Subcutaneous abdominal adipose tissue (tissue), 5 donors: Measurements from ENCODE around the gene ARID1A.
"Not testable (repeated sequence)": the region's sequence is repeated elsewhere in the genome, so short reads cannot be mapped to it uniquely, and the experiment has no call there.

Experiments used
- H3K27ac ChIP-seq: one replicate; pipeline ENCODE4 v1.7.0; 2013; ENCODE audit warnings: low read depth, mild to moderate bottlenecking, inconsistent platforms, low read length, moderate library complexity
- H3K27me3 ChIP-seq, 5 donors: one replicate each; pipeline ENCODE4 v1.7.0; 2013; ENCODE audit warnings: low read length in 5 of 5, inconsistent platforms in 1 of 5; ENCODE audit not compliant: control insufficient read depth in 5 of 5, insufficient read depth in 4 of 5
- H3K36me3 ChIP-seq, 5 donors: one replicate each; pipeline ENCODE4 v1.7.0; 2013; ENCODE audit warnings: low read length in 5 of 5; ENCODE audit not compliant: control insufficient read depth in 5 of 5, insufficient read depth in 5 of 5
- H3K4me1 ChIP-seq, 5 donors: one replicate each; pipeline ENCODE4 v1.7.0; 2013; ENCODE audit warnings: low read length in 5 of 5, mild to moderate bottlenecking in 3 of 5, moderate library complexity in 1 of 5; ENCODE audit not compliant: control insufficient read depth in 5 of 5, insufficient read depth in 5 of 5
- H3K4me3 ChIP-seq, 5 donors: one replicate each; pipeline ENCODE4 v1.7.0; 2013; ENCODE audit warnings: low read length in 5 of 5, low read depth in 1 of 5
- H3K9ac ChIP-seq, 5 donors: one replicate each; pipeline ENCODE4 v1.7.0; 2013; ENCODE audit warnings: low read length in 5 of 5, mild to moderate bottlenecking in 4 of 5, moderate library complexity in 3 of 5
- H3K9me3 ChIP-seq, 5 donors: one replicate each; pipeline ENCODE4 v1.7.0; 2013; ENCODE audit warnings: low read length in 5 of 5; ENCODE audit not compliant: control insufficient read depth in 5 of 5
- donor health status: healthy.
- donor health status: healthy.
- donor health status: healthy.
- donor health status: healthy.
- donor health status: healthy.

Gene ARID1A

DNA sequence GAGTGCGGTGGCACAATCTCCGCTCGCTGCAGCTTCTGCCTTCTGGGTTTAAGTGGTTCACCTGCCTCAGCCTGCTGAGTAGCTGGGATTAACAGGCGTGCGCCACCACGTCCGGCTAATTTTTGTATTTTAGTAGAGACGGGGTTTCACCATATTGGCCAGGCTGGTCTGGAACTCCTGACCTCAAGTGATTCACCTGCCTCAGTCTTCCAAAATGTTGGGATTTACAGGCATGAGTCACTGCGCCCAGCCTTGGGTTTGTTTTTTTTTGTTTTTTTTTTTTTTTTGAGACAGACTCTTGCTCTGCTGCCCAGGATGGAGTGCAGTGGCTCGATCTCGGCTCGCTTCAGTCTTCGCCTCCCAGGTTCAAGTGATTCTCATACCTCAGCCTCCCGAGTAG is 30.1 kb downstream of the ARID1A start:
- H3K4me3 ChIP-seq, H3K9me3 ChIP-seq, H3K27ac ChIP-seq, H3K27me3 ChIP-seq, H3K9ac ChIP-seq: not testable (repeated sequence)
- Histone ChIP-seq H3K4me1 (peaks cover 14 to 55% (median 48%) of the 10 kb centered on the region in 5 donors), H3K36me3 (peaks cover 6 to 14% (median 10%) of the 10 kb centered on the region in 5 donors)

DNA sequence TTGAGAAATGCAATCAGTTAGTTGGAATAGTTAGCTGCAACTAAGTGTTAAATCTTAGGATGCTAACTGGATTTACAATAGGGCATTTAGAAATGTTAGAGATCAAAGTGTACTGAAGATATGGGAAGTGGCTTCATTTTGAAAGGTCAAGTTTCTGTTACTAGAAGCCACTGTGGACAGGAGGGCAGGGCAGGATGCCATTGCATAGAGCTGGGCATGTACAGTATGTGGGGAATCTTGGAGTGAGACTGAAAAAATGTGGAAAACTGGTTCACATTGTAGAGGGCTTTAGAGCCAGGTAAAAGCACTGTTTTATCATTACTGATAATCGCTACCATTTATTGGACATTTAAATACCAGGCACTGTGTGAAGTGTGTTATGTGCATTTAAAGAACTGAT is 31.0 kb downstream of the ARID1A start:
- H3K9ac ChIP-seq = no peak overlapping the region
- no peak overlapping the region for H3K27ac ChIP-seq
- H3K9me3 ChIP-seq = no peaks in the 10 kb centered on the region
- peaks cover 14 to 53% (median 48%) of the 10 kb centered on the region in 5 donors for H3K4me1 ChIP-seq
- H3K4me3 ChIP-seq = no peak overlapping the region
- no peaks in the 10 kb centered on the region for H3K27me3 ChIP-seq
- peaks cover 9 to 22% (median 18%) of the 10 kb centered on the region in 5 donors for H3K36me3 ChIP-seq

DNA sequence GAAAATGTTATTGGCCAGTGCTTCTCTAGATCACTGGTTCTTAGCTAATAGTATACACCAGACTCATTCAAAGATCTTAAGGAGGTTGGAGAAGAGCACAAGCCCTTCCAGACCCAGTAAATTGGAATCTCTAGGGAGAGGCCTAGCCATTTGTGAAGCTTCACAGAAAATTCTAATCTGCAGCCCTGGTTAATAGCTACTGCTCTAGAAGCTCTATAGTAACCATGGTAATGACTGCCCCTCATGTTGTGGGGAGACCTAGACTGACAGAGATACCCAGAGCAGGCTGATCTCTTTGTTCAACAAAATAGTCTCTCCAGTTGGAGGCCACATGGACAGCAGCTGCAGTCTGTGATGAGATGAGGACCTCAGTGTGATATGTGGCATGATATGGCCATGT is 31.7 kb downstream of the ARID1A start:
- Histone ChIP-seq H3K36me3 (peaks cover 16 to 29% (median 25%) of the 10 kb centered on the region in 5 donors), H3K9ac (no peak overlapping the region), H3K27ac (no peak overlapping the region), H3K27me3 (no peaks in the 10 kb centered on the region), H3K4me1 (peaks cover 14 to 47% (median 41%) of the 10 kb centered on the region in 5 donors), H3K9me3 (no peaks in the 10 kb centered on the region), H3K4me3 (no peak overlapping the region)

DNA sequence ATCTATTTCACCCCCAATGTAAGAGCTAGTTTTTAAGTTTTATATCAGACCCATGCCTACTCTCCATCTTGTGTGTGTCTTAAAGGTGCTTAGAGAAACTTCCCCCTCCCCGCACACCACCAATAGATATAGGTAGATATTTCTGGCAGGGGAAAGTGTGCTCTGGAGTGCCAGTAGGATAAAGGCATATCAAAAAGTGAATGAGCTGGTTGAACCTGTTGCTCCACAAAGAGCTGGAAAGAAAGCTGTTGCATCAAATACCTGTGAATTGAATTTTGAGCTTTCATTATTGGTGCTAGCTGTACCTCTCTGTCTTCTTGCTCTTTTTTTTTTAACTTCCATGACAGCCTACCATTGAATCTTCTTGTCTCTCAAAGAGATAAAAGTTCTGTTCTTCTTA is 32.8 kb downstream of the ARID1A start:
- no peaks in the 10 kb centered on the region for H3K27me3 ChIP-seq
- H3K4me1 ChIP-seq = peaks cover 8 to 36% (median 30%) of the 10 kb centered on the region in 5 donors
- H3K36me3 ChIP-seq = peaks cover 28 to 41% (median 37%) of the 10 kb centered on the region in 5 donors
- H3K9ac ChIP-seq = no peak overlapping the region
- no peak overlapping the region for H3K4me3 ChIP-seq
- H3K9me3 ChIP-seq = no peaks in the 10 kb centered on the region
- no peak overlapping the region for H3K27ac ChIP-seq

DNA sequence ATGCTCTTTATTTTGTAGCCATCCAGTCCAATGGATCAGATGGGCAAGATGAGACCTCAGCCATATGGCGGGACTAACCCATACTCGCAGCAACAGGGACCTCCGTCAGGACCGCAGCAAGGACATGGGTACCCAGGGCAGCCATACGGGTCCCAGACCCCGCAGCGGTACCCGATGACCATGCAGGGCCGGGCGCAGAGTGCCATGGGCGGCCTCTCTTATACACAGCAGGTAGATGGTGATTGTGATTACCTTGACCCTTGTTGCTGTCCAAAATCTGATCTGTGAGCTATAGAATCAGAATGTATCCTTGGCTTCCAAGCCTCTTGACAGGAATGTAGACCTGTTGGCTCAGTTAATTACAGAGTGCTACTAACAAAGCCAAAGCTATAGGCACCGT is 33.8 kb downstream of the ARID1A start:
- peaks cover 34 to 51% (median 47%) of the 10 kb centered on the region in 5 donors for H3K36me3 ChIP-seq
- peaks cover 8 to 34% (median 28%) of the 10 kb centered on the region in 5 donors for H3K4me1 ChIP-seq
- no peaks in the 10 kb centered on the region for H3K9me3 ChIP-seq
- no peak overlapping the region for H3K9ac ChIP-seq
- no peak overlapping the region for H3K27ac ChIP-seq
- no peak overlapping the region for H3K4me3 ChIP-seq
- no peaks in the 10 kb centered on the region for H3K27me3 ChIP-seq

DNA sequence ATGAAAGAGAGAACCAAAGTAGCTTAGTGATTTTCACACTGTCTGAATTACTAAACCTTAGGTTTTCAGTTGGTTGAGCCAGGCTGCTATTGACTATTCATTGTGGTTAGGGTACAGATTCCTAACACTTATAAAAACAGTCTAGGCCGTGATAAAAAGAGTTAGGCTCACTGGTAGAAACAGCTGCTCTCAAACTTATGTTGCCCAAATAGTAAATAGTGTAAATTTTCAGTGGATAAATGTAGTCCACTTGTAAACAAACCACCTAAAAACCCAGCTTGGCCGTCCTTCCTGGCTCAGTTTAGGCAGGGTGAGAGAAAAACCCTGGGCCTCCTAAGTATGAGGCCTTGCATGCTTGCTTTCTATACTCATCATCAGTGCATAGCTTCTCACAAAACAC is 34.9 kb downstream of the ARID1A start:
- H3K9me3 ChIP-seq = no peaks in the 10 kb centered on the region
- peaks cover 8 to 28% (median 23%) of the 10 kb centered on the region in 5 donors for H3K4me1 ChIP-seq
- no peak overlapping the region for H3K27ac ChIP-seq
- peaks cover 36 to 61% (median 52%) of the 10 kb centered on the region in 5 donors for H3K36me3 ChIP-seq
- H3K4me3 ChIP-seq = no peak overlapping the region
- no peak overlapping the region for H3K9ac ChIP-seq
- no peaks in the 10 kb centered on the region for H3K27me3 ChIP-seq

DNA sequence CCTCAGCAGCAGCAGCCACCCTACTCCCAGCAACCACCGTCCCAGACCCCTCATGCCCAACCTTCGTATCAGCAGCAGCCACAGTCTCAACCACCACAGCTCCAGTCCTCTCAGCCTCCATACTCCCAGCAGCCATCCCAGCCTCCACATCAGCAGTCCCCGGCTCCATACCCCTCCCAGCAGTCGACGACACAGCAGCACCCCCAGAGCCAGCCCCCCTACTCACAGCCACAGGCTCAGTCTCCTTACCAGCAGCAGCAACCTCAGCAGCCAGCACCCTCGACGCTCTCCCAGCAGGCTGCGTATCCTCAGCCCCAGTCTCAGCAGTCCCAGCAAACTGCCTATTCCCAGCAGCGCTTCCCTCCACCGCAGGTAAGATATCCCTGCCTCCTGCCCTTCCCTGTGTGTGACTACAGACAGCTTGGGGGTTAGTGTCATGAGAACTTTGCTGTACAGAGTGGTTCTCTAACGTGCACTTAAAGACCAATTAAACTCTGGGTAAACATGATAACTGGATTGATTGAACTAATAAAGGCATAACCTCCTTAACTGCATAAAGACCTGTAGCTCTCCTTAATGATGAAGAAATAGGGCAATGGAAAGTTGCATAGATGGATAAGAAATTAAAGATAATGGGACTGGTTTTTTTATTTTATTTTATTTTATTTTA is 35.6 kb downstream of the ARID1A start:
- no peaks in the 10 kb centered on the region for H3K27me3 ChIP-seq
- peaks cover 36 to 65% (median 53%) of the 10 kb centered on the region in 5 donors for H3K36me3 ChIP-seq
- no peak overlapping the region for H3K27ac ChIP-seq
- no peaks in the 10 kb centered on the region for H3K9me3 ChIP-seq
- no peak overlapping the region for H3K4me3 ChIP-seq
- H3K9ac ChIP-seq = no peak overlapping the region
- H3K4me1 ChIP-seq = peaks cover 8 to 27% (median 23%) of the 10 kb centered on the region in 5 donors

DNA sequence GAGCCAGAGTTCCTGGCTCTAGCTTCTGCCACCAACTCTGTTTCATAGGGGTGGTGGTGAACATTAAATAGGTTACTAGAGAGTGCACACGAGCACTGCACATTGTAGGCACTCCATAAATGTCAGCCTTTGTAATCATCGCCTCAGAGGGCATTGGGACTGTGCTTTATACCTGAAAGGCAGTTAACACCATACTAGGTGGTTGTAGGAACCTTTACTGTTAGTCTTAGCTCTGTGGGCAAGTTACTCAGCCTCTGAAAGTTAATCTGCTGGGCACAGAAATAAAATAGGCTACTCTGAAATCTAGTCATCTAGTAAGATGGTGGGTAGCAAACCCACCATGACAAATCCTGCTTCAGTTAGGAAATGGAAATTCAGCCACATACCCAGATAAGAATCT is 37.6 kb downstream of the ARID1A start:
- Histone ChIP-seq H3K27ac (no peak overlapping the region), H3K4me1 (peaks cover 4 to 12% (median 11%) of the 10 kb centered on the region in 5 donors), H3K9ac (no peak overlapping the region), H3K36me3 (peaks cover 36 to 81% (median 63%) of the 10 kb centered on the region in 5 donors), H3K9me3 (no peaks in the 10 kb centered on the region), H3K27me3 (no peaks in the 10 kb centered on the region), H3K4me3 (no peak overlapping the region)

DNA sequence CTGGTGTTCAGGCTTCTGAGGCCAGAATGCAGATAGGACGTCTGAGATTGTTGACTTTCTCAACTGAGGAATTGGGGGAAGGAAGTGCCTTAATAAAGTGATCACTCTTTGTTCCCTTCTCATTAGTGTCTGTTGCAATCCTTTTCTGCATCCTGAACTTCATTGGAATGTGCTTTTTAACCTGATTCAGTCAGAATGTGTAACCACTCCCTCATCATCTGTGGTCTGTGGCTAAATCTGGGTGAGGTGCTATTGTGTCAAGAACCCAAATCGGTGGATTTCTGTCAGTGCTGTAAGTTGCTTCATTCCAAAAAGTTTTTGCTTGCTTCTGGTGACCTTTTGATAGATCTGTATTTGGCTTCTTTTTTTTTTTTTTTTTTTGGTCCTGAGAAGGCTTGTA is 38.2 kb downstream of the ARID1A start:
- Histone ChIP-seq H3K9me3 (no peaks in the 10 kb centered on the region), H3K9ac (no peak overlapping the region), H3K4me1 (peaks cover 4 to 11% (median 10%) of the 10 kb centered on the region in 5 donors), H3K27ac (peak overlapping the region; percentile 24), H3K4me3 (no peak overlapping the region), H3K27me3 (no peaks in the 10 kb centered on the region), H3K36me3 (peaks cover 36 to 82% (median 63%) of the 10 kb centered on the region in 5 donors)

DNA sequence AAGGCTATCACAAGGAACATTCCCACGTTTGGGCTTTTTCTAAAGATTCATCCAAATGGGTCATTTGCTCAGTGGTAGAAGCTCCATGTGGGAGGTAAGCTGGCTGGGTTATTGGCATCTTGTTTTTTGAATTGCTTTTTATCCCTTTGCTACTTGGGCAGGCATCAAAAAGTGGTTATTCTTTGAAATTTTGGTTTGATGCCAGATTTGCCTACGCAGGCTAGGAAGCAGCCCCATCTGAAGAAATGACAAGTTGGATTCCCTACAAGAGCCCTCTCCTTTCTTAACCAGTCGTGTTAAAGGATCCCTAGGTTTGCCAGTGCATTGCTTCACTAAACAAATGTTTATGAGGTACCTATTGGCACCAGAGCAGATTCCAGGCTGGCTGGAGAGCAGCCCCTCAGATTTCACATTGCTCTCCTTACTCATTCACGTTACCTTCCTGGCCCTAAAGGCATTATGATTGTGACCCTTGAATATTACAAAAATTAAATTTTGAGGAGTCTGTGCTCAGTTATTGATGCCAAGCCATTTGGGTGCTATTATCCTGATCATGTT is 38.8 kb downstream of the ARID1A start:
- Histone ChIP-seq H3K27me3 (no peaks in the 10 kb centered on the region), H3K36me3 (peaks cover 36 to 84% (median 62%) of the 10 kb centered on the region in 5 donors), H3K4me1 (peaks cover 4 to 13% (median 9%) of the 10 kb centered on the region in 5 donors), H3K9ac (no peak overlapping the region), H3K4me3 (no peak overlapping the region), H3K9me3 (no peaks in the 10 kb centered on the region), H3K27ac (peak overlapping the region; percentile 24)
